ENCODE measurements around the gene USP6NL.

DNA sequence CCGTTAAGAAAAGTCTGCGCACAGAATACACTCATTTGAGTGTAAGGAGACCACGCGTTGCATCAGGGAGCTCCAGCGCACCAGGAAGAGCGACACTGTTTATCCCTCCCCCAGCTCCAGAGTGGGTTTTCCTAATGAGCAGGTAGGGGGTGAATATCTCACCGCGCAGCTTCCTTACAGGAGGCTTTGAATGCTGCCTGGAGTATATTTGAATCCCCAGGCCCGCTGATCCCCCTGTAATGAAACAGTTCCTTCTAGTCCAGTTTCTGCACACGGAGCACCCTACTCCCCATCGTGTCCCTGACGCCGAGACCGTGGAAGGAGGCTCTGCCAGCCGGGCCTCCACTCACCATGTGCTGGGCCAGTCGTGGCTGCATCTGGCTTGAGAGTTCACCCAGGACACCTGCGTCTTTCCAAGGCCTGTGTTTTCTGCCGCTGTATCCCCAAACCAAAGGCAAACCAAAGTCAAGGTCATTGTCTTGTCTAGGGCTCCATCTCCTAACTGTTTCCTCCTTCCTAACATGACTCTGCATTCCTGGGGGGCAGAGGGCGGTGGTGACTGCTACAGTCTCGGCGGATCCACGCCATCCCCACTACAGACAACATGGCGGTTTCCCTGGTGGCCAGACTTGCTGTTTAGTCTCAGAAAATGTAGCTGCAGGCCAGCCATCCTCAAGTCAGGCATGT, 167.8 kb downstream of the USP6NL start:
- TF ChIP-seq, protein P1, sequence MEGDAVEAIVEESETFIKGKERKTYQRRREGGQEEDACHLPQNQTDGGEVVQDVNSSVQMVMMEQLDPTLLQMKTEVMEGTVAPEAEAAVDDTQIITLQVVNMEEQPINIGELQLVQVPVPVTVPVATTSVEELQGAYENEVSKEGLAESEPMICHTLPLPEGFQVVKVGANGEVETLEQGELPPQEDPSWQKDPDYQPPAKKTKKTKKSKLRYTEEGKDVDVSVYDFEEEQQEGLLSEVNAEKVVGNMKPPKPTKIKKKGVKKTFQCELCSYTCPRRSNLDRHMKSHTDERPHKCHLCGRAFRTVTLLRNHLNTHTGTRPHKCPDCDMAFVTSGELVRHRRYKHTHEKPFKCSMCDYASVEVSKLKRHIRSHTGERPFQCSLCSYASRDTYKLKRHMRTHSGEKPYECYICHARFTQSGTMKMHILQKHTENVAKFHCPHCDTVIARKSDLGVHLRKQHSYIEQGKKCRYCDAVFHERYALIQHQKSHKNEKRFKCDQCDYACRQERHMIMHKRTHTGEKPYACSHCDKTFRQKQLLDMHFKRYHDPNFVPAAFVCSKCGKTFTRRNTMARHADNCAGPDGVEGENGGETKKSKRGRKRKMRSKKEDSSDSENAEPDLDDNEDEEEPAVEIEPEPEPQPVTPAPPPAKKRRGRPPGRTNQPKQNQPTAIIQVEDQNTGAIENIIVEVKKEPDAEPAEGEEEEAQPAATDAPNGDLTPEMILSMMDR (optimal IDR thresholded peaks at IDR 0.05 in 1 of 3, IDR thresholded peaks at IDR 0.05 in 1 of 3, conservative IDR thresholded peaks at IDR 0.05 in 1 of 3; ENCODE audit: extremely low read depth in 1 of 3, insufficient read depth in 2 of 3, low read length in 3 of 3) = no peak
- no peak for TF ChIP-seq EZH2 (IDR thresholded peaks at IDR 0.05; ENCODE audit: low read length)
